Measurements from ENCODE around the gene STT3A.

The STT3A gene

GRCh38 chr11:125588505-125588904 is 4.1 kb upstream of the STT3A start:
- Histone ChIP-seq H3K4me2 (ENCODE audit: low read length) (no peak overlapping the region), H3K9me3 (replicated peaks; ENCODE audit: low read length) (no peaks in the 10 kb centered on the region), H3K27me3 (ENCODE audit: control insufficient read depth, insufficient read depth, low read length) (no peaks in the 10 kb centered on the region), H3K36me3 (ENCODE audit: insufficient read depth, low read length) (peaks cover 13% of the 10 kb centered on the region), H3K4me1 (ENCODE audit: control insufficient read depth, insufficient read depth, low read length) (peaks cover 4% of the 10 kb centered on the region), H3K4me3 (ENCODE audit: low read length) (no peak overlapping the region), H3K9ac (ENCODE audit: low read depth, low read length) (no peak overlapping the region)

DNA sequence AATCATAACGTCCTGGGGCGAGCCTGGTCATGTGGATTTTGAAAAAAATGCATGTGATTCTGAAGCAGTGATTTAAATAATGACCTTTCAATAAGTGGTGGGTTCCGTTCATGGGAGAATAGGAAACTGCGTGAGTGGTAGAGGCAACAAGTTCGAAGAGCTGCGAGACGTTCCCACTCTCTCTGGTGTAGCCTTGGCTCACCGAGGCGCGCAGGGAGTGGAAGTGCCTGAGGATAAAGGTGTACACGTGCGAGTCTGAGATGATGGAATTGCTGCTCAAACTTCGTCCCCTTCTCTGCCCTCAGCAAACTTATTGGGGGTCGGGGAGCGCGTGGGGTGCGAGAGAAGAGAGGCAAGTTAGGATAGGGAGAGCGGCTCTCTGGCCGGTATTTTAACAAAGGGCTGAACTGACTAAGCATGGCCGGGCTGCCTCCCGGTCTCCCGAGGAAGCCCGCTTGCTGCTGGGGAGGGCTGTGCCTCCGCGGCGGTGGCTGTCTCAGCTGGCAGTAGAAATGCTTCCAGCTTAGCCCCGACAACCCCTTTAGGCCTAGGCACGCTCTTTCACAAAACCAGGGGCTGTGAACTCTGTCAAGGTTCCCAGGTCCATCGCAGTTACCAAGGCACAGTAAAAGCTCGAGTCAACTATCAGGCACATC is 875 bp upstream of the STT3A start:
- peaks cover 10% of the 10 kb centered on the region for H3K36me3 ChIP-seq (ENCODE audit: insufficient read depth, low read length)
- no peaks in the 10 kb centered on the region for H3K27me3 ChIP-seq (ENCODE audit: control insufficient read depth, insufficient read depth, low read length)
- peak overlapping the region; percentile 100 for H3K4me2 ChIP-seq (ENCODE audit: low read length)
- H3K9me3 ChIP-seq (replicated peaks; ENCODE audit: low read length), result no peaks in the 10 kb centered on the region
- peak overlapping the region; percentile 97 for H3K9ac ChIP-seq (ENCODE audit: low read depth, low read length)
- H3K4me3 ChIP-seq (ENCODE audit: low read length), result peak overlapping the region; percentile 86
- H3K4me1 ChIP-seq (ENCODE audit: control insufficient read depth, insufficient read depth, low read length), result peaks cover 15% of the 10 kb centered on the region

- Histone ChIP-seq H3K4me1 (ENCODE audit: control insufficient read depth, insufficient read depth, low read length) (peaks cover 15% of the 10 kb centered on the region), H3K4me3 (ENCODE audit: low read length) (peak overlapping the region; percentile 86), H3K4me2 (ENCODE audit: low read length) (peak overlapping the region; percentile 86), H3K27me3 (ENCODE audit: control insufficient read depth, insufficient read depth, low read length) (no peaks in the 10 kb centered on the region), H3K9ac (ENCODE audit: low read depth, low read length) (peak overlapping the region; percentile 94), H3K9me3 (replicated peaks; ENCODE audit: low read length) (no peaks in the 10 kb centered on the region), H3K36me3 (ENCODE audit: insufficient read depth, low read length) (peaks cover 24% of the 10 kb centered on the region)
Observed at GRCh38 chr11:125593114-125593820, 615 bp downstream of the STT3A start.

DNA sequence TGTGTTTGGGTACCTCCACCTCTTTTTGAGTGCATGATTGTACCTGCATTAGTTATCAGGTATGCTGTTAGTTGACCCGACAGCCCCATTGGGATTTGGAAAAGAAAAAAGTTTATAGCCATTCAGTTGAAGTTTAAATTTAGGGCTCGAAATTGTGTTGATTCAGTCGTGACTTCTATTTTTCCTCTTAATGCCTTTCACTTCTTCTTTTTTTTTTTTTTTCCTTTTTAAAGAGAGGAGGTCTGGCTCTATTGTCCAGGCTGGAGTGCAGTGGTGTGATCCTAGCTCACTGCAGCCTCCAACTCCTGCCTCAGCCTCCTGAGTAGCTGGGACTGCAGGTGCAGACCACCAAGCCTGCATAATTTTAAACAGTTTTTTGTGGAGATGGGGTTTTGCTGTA is 2.3 kb downstream of the STT3A start:
- Histone ChIP-seq H3K27me3 (ENCODE audit: control insufficient read depth, insufficient read depth, low read length) (no peaks in the 10 kb centered on the region), H3K9ac (ENCODE audit: low read depth, low read length) (no peak overlapping the region), H3K36me3 (ENCODE audit: insufficient read depth, low read length) (peaks cover 34% of the 10 kb centered on the region), H3K4me2 (ENCODE audit: low read length) (no peak overlapping the region), H3K4me3 (ENCODE audit: low read length) (no peak overlapping the region), H3K9me3 (replicated peaks; ENCODE audit: low read length) (no peaks in the 10 kb centered on the region), H3K4me1 (ENCODE audit: control insufficient read depth, insufficient read depth, low read length) (peaks cover 15% of the 10 kb centered on the region)

DNA sequence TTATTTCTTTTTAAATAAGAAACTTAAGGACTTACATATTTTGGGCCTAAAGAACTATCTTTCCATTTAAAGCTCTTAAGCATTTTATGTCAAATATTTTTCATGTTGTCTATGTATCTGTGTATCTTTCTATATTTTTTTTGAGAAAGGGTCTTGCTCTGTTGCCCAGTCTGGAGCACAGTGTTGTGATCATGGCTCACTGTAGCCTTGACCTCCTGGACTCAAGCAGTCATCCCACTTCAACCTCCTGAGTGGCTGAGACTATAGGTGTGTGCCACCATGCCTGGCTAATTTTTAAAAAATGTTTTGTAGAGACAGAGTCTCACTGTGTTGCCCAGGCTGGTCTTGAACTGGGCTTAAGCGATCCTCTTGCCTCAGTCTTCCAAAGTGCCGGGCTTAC is 8.0 kb downstream of the STT3A start:
- Histone ChIP-seq H3K4me1 (ENCODE audit: control insufficient read depth, insufficient read depth, low read length) (peaks cover 15% of the 10 kb centered on the region), H3K4me3 (ENCODE audit: low read length) (no peak overlapping the region), H3K27me3 (ENCODE audit: control insufficient read depth, insufficient read depth, low read length) (no peaks in the 10 kb centered on the region), H3K9ac (ENCODE audit: low read depth, low read length) (no peak overlapping the region), H3K36me3 (ENCODE audit: insufficient read depth, low read length) (peaks cover 74% of the 10 kb centered on the region), H3K9me3 (replicated peaks; ENCODE audit: low read length) (no peaks in the 10 kb centered on the region), H3K4me2 (ENCODE audit: low read length) (no peak overlapping the region)

DNA sequence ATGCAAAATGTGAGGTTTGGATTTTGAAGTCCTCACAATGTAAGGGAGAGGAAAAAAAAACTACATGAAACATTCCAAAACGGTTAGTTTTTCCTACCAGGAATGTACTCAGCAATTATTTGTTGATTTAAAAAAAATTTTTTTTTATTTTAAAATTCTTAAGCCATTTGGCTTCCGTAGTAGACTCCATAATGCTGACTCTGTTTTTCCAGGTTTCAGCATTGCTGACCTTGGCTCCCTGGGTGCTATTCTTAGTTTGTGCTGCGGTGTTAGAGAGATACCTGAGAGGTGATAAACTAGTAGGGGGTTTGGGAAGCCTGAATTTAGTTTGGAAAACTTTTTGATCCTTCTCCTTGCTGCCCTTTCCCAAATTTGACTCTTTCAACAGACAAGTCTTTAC is 10.6 kb downstream of the STT3A start:
- peak overlapping the region; percentile 32 for H3K9ac ChIP-seq (ENCODE audit: low read depth, low read length)
- H3K36me3 ChIP-seq (ENCODE audit: insufficient read depth, low read length), result peaks cover 78% of the 10 kb centered on the region
- H3K4me2 ChIP-seq (ENCODE audit: low read length), result no peak overlapping the region
- H3K27me3 ChIP-seq (ENCODE audit: control insufficient read depth, insufficient read depth, low read length), result no peaks in the 10 kb centered on the region
- H3K4me3 ChIP-seq (ENCODE audit: low read length), result no peak overlapping the region
- no peaks in the 10 kb centered on the region for H3K9me3 ChIP-seq (replicated peaks; ENCODE audit: low read length)
- H3K4me1 ChIP-seq (ENCODE audit: control insufficient read depth, insufficient read depth, low read length), result peaks cover 15% of the 10 kb centered on the region

DNA sequence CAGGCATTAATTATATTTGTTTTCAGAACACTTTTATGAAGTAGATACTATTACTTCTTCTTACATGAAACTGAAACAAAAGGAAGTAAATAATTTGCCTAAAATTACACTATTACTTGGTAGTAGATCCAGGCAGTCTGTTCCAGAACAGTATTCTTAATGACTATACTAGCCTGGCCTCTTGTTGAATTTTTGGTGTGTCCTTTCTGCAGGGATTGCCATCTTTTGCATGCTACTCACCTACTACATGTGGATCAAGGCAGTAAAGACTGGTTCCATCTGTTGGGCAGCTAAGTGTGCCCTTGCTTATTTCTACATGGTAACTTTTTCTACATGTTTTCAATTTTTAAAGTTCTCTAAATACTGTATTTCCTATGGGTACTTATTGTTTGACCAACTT is 12.8 kb downstream of the STT3A start:
- Histone ChIP-seq H3K9ac (ENCODE audit: low read depth, low read length) (no peak overlapping the region), H3K36me3 (ENCODE audit: insufficient read depth, low read length) (peaks cover 83% of the 10 kb centered on the region), H3K9me3 (replicated peaks; ENCODE audit: low read length) (no peaks in the 10 kb centered on the region), H3K27me3 (ENCODE audit: control insufficient read depth, insufficient read depth, low read length) (no peaks in the 10 kb centered on the region), H3K4me1 (ENCODE audit: control insufficient read depth, insufficient read depth, low read length) (peaks cover 15% of the 10 kb centered on the region), H3K4me3 (ENCODE audit: low read length) (no peak overlapping the region), H3K4me2 (ENCODE audit: low read length) (no peak overlapping the region)

DNA sequence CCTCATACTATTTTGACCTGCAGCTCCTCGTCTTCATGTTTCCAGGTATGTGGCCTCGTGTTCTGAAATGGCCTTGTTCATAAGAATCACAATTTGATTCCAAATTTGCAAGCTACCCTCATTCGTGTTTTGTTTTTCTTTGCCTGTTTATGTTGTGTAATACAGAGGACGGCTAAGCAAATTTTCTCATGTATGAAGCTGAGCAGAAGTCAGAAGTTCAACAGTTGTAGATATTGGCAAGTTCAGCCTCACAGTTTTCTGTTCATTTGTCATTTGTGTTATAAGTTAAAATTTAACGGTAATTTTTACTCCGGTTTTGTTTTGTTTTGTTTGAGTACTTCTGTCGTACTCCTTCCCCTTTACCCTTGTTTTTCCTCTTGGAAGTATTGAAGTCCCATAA is 16.9 kb downstream of the STT3A start:
- Histone ChIP-seq H3K4me3 (ENCODE audit: low read length) (no peak overlapping the region), H3K9ac (ENCODE audit: low read depth, low read length) (no peak overlapping the region), H3K36me3 (ENCODE audit: insufficient read depth, low read length) (peaks cover 90% of the 10 kb centered on the region), H3K4me2 (ENCODE audit: low read length) (no peak overlapping the region), H3K9me3 (replicated peaks; ENCODE audit: low read length) (no peaks in the 10 kb centered on the region), H3K27me3 (ENCODE audit: control insufficient read depth, insufficient read depth, low read length) (no peaks in the 10 kb centered on the region), H3K4me1 (ENCODE audit: control insufficient read depth, insufficient read depth, low read length) (no peaks in the 10 kb centered on the region)

- H3K36me3 ChIP-seq (ENCODE audit: insufficient read depth, low read length), result peaks cover 68% of the 10 kb centered on the region
- H3K9me3 ChIP-seq (replicated peaks; ENCODE audit: low read length), result no peaks in the 10 kb centered on the region
- H3K9ac ChIP-seq (ENCODE audit: low read depth, low read length), result no peak overlapping the region
- H3K4me3 ChIP-seq (ENCODE audit: low read length), result no peak overlapping the region
- no peak overlapping the region for H3K4me2 ChIP-seq (ENCODE audit: low read length)
- H3K27me3 ChIP-seq (ENCODE audit: control insufficient read depth, insufficient read depth, low read length), result no peaks in the 10 kb centered on the region
- no peaks in the 10 kb centered on the region for H3K4me1 ChIP-seq (ENCODE audit: control insufficient read depth, insufficient read depth, low read length)
Observed at GRCh38 chr11:125618383-125618782, 25.7 kb downstream of the STT3A start.

DNA sequence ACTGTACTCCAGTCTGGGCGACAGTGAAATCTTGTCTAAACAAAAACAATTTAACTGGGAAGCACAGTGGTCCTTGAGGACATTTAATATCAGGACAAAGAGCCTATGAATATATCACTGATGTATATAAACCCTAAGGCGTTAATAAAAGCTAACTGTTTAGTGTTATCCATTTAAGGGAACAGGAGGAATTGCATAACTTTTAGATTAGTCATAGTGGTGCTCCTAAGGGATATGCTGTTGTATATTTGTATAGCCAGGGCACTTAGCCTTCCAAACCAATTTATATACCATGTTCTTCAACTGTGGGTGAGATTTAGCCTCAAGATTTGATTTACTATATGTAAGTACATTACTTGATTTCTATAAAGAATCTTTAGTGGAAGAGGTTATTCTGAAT is 29.3 kb downstream of the STT3A start:
- no peak overlapping the region for H3K4me2 ChIP-seq (ENCODE audit: low read length)
- no peak overlapping the region for H3K4me3 ChIP-seq (ENCODE audit: low read length)
- H3K9ac ChIP-seq (ENCODE audit: low read depth, low read length), result no peak overlapping the region
- H3K9me3 ChIP-seq (replicated peaks; ENCODE audit: low read length), result no peaks in the 10 kb centered on the region
- no peaks in the 10 kb centered on the region for H3K27me3 ChIP-seq (ENCODE audit: control insufficient read depth, insufficient read depth, low read length)
- peaks cover 46% of the 10 kb centered on the region for H3K36me3 ChIP-seq (ENCODE audit: insufficient read depth, low read length)
- peaks cover 10% of the 10 kb centered on the region for H3K4me1 ChIP-seq (ENCODE audit: control insufficient read depth, insufficient read depth, low read length)

GRCh38 chr11:125623064-125623463 is 30.4 kb downstream of the STT3A start:
- no peaks in the 10 kb centered on the region for H3K27me3 ChIP-seq (ENCODE audit: control insufficient read depth, insufficient read depth, low read length)
- H3K9ac ChIP-seq (ENCODE audit: low read depth, low read length), result no peak overlapping the region
- no peak overlapping the region for H3K4me3 ChIP-seq (ENCODE audit: low read length)
- peaks cover 19% of the 10 kb centered on the region for H3K4me1 ChIP-seq (ENCODE audit: control insufficient read depth, insufficient read depth, low read length)
- no peaks in the 10 kb centered on the region for H3K9me3 ChIP-seq (replicated peaks; ENCODE audit: low read length)
- H3K36me3 ChIP-seq (ENCODE audit: insufficient read depth, low read length), result peaks cover 38% of the 10 kb centered on the region
- no peak overlapping the region for H3K4me2 ChIP-seq (ENCODE audit: low read length)

GRCh38 chr11:125624756-125625213 is 32.1 kb downstream of the STT3A start, which contains the start of gene CHEK1:
CHEK1 (plus strand) TSS chr11:125625163; CDS start chr11:125626769, 1,606 bp downstream.
- Histone ChIP-seq H3K4me1 (ENCODE audit: control insufficient read depth, insufficient read depth, low read length) (peaks cover 19% of the 10 kb centered on the region), H3K9ac (ENCODE audit: low read depth, low read length) (peak within 1 kb of the TSS; percentile 89), H3K4me2 (ENCODE audit: low read length) (peak within 1 kb of the TSS; percentile 95), H3K9me3 (replicated peaks; ENCODE audit: low read length) (no peaks in the 10 kb centered on the region), H3K4me3 (ENCODE audit: low read length) (peak within 1 kb of the TSS; percentile 75), H3K36me3 (ENCODE audit: insufficient read depth, low read length) (peaks cover 26% of the 10 kb centered on the region), H3K27me3 (ENCODE audit: control insufficient read depth, insufficient read depth, low read length) (no peaks in the 10 kb centered on the region)
